ENCODE results near the gene PPT1.
"Not testable (repeated sequence)": the region's sequence is repeated elsewhere in the genome, so short reads cannot be mapped to it uniquely, and the experiment has no call there.

The PPT1 gene

DNA sequence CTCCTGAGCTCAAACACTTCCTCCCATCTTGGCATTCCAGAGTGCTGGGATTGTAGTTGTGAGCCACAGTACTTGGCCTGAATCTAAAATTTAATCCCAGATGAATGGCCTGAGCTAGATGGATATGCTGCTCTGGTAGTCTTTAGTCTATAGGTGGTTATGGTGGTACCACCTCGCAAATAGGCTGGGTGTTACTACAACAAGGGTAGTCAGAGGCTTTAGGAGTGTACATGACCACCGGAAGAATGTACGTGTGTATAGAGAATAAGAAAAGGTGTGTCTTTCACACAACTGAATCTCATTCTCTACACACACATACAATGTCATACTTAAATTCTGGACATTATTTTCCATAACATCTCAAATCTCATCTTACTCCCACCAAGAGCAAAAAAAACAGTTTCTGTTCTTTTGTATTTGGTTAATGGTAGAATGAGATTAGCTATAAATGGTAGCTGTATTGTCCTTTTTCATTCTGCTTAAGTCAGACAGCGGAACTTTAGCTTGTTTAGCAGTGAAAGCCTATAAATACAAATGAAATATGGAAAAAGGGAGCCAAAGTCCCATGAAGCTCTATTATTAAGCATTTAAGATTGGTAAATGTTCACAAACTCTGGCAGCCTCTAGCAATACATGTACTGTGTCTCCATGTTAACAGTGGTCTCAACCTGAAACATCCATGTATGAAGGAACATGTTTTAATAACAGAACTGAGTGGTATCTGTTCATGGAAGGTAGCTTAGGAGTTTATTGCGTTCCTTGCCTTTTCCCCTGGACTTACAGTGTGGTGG is 40.3 kb downstream of the PPT1 start:
- DNase-seq, result no peak

DNA sequence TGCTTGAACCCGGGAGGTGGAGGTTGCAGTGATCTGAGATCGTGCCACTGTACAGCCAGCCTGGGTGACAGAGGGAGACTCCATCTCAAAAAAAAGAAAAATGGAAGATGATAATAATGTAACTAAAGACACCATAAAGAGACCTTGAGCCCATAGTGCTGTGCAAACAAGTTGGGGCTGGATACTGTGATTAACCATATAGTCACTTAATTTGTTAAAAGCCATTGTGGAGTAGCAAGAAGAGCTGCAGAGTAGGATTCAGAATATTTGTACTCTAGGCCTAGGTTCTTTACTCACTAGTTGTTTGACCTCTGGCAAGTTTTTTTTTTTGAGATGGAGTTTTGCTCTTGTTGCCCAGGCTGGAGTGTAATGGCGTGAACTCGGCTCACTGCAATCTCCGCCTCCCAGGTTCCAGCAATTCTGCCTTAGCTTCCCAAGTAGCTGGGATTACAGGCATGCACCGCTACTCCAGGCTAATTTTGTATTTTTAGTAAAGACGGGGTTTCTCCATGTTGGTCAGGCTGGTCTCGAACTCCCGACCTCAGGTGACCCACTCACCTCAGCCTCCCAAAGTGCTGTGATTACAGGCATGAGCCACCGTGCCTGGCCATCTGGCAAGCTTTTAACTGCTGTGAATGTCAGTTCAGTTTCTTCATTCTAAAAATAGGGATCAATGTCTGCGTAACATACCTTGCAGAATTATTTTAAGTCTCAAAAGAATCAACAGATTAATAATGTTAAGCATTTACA is 43.7 kb downstream of the PPT1 start:
- no peak for DNase-seq

DNA sequence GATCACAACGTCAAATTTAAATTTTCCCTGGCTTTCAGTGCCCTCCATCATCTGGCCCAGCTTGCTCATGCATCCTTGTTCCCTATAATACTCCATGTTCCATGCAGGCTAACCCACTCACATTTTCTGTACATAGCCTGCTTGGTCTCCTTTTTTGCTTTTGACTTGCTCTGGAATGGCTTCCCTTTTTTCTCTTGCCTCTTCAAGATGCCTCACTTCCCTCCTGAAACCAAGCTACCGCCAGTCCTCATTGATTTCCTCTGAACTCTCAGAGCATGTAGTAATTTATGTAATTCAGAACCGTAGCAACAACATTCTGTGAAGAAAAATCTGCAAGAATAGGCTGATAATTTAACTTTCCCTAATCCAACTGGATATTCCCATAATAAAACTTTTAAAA is 46.2 kb downstream of the PPT1 start:
- DNase-seq, result peak; percentile 72 to 87 (median 79)

DNA sequence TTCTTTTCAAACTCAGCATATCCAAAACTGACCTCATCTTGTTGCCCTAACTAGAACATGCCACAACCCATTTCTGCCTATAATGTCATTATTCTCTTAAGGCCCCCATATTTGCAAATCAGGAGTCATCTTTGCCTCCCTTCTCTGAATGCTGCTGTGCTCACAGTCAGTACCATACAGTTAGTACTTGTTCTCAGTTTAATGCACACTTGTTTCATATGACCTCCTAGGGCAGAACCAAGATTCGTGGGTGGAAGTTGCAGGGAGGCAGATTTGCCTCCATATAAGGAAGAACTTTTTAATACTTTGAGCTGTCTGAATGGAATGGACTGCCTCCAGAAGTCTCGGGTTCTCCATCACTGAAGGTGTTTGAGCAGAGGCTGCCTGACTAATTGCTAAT is 47.3 kb downstream of the PPT1 start:
- DNase-seq, result peak; percentile 42 to 77 (median 72)

DNA sequence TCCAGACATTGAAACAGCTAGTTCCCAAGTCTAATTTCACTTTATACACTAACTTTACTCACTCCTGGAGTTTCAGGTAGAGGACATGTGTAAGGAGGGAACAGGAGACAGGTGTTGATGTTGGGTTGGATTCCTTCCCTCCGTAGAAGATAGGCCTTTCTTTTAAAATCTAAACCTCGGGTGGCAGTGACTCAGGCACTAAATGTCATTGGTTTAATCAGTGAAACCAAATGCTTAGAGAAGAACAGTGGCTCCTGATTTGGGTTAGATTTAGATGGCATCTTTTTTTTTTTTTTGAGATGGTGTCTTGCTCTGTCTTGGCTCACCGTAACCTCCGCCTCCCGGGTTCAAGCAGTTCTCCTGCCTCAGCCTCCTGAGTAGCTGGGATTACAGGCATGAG is 49.3 kb downstream of the PPT1 start:
- no peak for DNase-seq

DNA sequence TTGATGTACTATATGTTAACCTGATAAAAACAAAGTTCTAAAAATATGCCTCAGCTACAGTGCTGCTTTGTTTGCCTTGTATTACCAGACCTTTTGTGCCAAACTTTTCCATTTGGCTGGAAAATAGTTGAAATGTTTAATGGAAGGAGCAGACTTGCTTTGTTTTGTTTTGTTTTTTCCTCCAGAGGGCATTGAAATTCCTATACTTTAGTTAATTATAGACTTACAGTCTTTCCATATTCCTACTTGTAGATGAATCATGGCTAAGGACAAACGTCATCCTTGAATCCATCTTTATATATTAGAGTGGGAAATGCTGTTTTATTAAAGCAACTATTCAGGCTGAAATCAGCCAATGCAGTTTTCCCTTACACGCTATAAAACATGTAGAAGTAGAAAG is 49.8 kb downstream of the PPT1 start:
- DNase-seq, result no peak

DNA sequence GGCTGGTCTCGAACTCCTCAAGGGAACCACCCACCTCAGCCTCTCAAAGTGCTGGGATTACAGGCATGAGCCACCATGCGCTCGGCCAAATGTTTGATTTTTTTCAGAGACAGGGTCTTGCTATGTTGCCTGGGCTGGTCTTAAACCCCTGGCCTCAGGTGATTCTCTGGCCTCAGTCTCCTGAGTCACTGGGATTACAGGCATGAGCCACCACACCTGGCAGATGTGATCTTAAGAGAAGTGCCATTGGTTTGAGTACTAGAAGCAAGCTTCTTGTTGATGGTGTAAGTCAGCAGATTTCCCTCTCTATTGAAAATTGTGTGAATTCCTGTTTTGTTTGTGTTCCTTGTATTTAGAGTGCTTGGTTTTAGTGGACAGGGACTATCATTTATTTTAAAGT is 51.3 kb downstream of the PPT1 start:
- no peak for DNase-seq

DNA sequence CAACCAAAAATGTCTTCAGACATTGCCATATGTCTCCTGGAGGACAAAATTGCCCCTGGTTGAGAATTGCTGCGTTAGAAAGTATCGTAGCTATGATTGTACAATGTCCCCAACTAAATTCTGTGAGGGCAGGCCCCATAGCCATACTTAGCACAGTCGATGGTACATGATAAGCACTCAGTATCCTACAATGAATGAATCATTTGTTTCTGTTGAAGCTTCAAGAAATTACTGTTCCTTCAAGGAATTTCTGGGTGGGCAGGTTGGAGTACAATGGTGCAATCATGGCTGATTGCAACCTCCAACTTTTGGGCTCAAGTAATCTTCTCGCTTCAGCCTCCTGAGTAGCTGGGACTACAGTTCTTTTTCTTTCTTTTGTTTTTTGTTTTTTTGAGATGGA is 51.9 kb downstream of the PPT1 start:
- DNase-seq, result no peak

DNA sequence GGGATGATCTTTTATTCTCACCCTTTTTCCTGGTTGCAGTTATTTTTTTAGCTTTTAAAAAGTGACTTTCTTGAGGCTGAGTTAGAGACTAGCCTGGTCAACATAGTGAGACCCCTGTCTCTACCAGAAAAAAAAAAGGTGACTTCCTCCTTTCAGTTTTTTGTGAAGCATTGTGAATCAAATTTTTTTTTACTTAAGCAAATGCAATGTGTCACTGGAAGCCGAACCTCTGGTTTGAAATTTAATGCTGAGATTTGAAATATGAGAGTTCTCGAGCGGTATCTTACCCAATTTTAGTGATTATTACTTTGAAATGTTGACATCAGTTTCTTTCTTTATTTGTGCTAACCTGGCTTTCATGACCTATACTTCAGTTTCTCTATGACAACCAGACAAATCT is 52.9 kb downstream of the PPT1 start:
- peak in 2 of 4 experiments; percentile 30 to 51 for DNase-seq

DNA sequence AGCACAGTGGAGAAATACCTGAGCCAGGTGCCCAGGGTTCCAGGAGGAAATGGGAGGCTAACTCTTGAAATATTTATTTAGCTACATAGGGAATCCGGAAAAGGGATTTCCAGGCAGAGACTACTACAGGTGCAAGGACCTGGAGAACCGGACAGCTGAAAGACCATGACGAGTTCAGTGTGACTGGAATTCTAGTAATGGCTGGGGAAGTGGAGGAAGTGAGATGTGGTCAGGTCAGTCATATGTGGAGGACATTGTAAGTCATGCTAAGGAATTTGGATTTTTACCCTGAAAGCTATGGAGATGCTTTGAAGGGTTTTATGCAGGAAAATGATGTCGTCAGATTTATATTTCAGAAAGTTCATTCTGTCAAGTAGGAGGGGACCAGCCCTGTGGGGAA is 54.7 kb downstream of the PPT1 start:
- peak in 2 of 4 experiments; percentile 34 to 39 for DNase-seq

DNA sequence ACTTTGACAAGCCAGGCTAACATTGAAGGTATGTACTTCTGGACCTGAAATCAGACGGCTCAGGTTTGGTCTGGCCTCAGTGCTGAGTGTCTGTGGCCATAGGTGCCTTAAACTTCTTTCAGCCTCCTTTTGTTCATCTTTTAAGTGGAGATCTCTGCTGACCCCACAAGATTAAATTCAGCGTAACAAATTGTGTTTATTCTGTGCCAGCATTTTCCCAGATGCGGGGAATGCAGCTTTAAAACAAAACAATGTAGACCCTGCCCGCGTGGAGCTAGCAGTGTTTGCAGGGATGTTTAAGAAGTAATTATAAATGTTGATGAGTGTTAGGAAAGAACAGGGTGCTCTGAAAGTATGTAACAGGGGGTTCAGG is 55.6 kb downstream of the PPT1 start:
- DNase-seq, result no peak

DNA sequence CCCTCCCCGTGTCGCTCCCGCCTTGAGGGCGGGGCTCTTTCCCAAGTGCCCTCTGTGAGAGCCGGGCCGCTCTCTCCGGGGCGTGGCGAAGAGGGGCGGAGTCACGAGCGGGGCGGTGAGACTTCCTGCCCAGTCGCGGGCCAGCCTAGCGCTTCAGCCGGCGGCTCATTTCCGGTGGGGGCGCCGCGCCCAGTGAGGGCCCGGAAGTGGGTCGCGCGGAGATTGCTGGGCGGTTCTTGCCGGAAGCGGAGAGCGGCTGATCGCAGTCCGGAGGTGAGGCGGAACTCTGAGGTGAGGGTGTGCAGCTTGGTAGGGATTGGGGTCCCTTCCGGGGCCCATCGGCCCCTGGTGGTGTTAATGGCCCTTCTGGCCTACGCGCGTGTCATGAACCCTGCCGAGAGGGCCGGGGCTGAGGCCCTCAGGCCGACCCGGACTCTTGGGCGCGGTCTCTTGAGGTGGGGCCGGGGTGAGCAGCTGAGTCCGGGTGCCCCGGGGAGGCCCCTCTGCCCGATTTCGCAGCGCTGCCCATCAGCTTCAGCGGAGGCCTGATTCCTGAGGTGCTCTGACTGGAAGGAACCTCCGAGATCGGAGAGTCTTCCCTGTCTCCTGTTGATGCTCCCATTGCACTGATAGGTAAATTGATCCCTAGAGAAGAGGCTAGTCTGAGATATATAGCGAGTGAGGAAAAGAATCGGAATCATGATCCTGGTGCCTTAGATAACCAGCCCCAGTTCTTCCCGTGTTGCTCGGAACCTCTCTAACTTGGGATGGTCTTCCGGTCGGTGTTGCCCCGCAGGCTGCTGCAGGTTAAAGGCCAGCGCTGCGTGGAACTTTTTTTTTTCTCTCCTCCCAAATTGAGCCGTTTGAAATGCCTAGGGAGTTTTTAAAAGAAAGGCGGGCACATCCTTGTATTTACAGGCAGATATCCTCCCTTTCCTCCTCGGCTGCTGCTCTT is 56.3 kb downstream of the PPT1 start, which contains the start of gene CAP1:
CAP1 (plus strand) TSS at position 219 of the 955 bp plus-strand sequence. CDS start 18,618 bp downstream, outside the sequence.
- DNase-seq, result peak; percentile 100

DNA sequence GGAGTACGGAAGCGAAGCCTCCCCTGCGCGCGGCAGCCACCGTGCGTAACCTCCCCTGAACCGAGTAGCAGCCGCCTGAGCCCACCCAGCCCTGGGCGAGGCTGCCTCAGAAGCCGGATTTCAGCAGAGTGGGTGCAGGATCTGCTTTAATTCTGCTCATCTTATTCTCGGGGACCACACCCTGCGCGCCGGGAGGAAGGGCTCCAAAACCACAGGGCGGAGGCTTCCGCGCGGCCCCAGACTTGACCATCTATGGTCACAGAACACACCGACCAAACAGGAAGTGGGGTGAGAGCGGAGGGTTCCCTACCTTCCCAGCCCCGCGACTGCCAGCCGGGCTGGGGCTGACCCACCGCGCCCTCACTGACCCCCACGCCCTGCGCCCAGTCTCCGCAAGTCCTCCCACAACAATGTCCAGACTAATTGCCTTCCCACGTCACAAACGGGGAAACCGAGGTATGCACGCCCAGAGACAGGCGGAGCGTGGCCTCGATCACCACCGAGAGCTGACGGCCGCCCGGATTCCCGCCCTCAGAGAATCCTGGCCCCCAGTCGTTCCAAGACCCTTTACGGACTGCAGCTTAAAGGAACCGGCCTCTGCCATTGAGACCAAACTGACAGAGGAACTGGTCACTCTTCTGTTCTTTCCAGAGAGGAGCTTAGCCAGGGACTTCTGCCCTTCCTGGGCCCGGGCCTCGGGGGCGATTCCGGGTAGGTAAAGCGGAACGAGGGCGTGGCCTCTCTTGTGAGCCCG is 57.1 kb downstream of the PPT1 start:
- DNase-seq, result peak; percentile 88 to 95 (median 94)

DNA sequence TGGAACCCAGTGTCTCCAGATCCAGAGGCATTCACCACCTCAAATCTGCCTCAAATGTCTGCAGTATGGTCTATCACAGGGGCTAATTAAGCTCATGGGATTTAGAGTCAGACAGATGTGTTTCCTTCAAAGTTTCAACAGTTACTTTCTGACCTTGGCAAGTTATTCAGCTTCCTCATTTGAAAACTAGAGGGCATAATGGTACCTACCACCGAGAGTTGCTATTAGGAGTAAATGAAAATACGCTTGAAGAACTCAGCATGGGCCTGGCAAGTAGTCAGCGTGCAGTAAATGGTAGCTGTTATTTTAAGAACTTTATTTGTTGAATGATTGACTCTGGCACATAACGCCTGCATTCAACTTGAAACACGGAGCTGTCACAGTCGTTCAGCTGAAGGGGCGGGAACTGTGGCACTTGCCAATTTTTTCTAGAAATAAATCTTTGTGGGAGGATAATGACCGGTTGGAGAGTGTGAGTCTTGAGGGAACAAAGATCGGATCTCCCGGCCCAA is 57.8 kb downstream of the PPT1 start:
- DNase-seq, result peak in 2 of 4 experiments; percentile 70 to 73

DNA sequence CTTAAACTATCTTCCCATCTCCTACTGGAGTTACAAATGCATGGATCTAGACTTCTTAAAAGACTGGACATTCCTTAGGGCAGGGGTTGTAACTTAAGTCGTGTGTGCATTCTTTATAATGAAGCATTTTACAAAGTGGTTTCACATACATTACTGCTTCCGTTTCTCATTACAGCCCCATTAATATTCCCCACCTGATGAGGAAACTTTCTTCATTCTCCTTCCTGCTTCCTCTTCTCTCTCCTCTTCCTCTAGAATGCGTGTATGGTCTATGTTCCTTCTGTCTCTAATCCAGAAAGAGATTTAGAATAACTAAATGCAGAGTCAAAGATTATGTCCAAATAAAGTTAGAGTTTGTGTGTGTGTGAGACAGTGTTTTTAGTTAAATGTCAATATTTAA is 58.4 kb downstream of the PPT1 start:
- DNase-seq, result peak in 3 of 4 experiments; percentile 8 to 61 (median 52)

DNA sequence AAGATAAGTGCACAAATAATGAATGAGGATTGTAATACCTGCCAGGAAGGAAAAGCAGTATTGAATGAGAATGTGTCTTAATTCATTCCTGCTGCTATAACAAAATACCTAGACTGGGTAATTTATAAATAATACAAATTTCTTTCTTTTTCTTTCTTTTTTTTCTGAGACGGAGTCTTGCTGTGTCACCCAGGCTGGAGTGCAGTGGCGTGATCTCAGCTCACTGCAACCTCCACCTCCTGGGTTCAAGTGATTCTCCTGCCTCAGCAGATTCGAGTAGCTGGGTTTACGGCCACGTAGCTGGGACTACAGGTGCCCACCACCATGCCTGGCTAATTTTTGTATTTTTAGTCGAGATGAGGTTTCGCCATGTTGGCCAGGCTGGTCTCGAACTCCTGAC is 59.8 kb downstream of the PPT1 start:
- DNase-seq, result not testable (repeated sequence)

DNA sequence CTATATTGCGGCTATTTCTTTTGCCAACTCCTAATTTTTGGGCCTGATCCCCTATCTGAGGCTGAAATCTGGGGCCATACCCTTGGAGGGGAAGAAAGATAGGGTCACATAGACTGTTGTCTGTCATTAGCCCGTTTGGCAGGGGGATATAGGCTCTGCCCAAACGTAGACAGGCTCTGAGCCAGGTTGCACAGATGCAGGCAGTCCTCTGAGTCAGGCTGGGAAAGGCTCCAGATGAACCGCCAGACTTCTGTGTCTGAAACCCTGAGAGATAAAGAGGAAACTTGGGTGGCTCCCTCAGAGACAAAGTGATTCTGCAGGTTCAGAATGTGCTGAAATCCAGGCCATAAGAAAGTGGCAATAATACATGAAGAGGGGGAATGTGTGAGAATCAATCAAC is 60.5 kb downstream of the PPT1 start:
- peak; percentile 41 to 60 (median 57) for DNase-seq

DNA sequence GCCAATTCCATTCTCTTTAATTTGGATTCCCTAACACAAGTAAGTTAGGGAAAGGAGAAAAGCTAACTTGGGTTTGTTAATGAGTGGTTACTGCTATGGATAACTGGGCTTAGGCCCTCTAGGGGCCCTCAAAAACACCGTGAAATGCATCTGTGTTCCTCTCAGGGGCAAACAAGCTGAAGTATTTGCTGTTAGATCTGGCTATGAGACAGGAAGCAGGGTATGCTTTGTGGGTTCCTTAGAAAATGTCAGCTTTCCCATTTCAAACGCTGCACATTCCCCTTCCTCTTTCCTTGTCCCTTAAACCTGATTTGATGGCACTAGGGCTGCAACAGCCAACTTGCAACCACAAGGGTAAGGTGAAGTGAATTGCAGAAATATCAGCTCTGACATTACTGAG is 62.2 kb downstream of the PPT1 start:
- DNase-seq, result peak; percentile 44 to 73 (median 61)

DNA sequence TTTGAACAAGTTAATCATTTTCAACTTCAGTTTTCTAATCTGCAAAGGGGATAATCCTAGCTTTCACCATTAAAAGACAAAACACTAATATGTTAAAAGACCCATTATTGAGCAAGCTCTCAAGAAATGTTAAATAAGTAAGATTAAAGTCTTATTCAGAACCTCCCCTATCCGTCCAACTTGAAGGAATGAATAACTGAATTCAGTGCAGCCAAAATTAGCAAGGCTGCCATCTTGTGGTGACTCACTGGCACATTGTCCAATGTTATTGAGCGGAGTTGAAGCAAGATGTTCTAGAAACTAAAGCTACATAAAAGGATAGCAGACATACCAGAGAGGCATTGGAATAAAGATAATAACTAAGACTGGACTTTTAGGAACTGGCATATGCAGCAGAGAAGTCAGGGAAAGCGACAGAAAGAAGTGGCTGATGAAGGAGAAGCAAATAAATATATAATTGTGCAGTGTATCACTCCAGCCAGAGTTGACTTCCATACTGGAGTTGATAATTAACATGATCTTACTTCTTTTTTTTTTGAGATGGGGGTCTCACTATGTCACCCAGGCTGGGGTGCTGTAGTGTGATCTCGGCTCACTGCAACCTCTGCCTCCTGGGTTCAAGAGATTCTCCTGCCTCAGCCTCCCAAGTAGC is 64.7 kb downstream of the PPT1 start:
- DNase-seq, result peak; percentile 68 to 80 (median 71)

DNA sequence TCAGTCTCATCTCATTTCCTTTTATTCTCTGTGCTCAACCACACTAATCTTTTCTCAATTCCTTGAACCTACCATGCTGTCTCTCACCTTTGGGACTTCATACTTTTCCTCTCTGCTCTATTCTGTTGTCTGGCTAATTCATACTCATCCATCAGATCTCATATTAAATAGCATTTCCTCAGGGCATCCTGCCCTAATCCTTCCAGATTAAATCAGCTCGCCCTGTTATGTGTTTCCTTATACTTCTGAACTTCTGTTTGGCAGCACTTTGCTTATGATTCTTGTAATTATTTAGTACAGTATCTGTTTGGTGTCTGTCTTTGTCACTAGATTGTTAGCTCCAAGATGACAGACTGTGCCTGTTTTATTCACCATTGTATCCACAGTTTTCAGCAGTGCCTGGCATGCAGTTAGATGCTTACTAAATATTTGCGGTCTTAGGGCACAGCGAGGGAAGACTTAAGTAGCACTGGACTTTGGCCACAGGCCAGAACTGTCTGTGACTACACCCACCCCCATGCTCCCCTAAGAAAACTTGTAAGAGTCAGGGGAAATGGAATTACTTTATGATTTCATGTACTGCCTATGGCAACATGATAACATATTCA is 66.4 kb downstream of the PPT1 start:
- DNase-seq, result no peak

DNA sequence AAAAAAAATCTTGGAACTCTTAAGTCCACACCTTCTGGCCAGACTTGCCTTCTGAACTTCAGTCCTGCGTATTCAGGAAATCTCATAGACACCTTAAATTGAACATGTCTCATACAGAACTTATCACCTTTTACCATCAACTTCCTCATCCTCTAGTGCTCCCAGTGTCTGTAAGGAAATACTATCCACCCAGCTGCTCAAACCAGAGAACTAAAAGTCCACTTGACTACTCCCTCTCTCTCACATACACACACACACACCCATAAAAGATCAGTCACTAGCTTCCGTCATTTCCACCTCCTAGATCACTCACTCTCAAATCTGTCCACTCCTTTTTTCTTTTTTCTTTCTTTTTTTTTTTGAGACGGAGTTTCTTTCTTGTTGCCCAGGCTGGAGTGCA is 67.4 kb downstream of the PPT1 start:
- DNase-seq, result peak in 2 of 4 experiments; percentile 38 to 39
